Mesothelial cell of epicardium (in vitro differentiated cells): ENCODE data around the gene CITED2. TPM values are rescaled to one million over a fixed set of nuclear protein-coding genes. Genes with fewer than 3 reads are reported as not detected.
"Not testable (repeated sequence)": the region's sequence is repeated elsewhere in the genome, so short reads cannot be mapped to it uniquely, and the experiment has no call there.

Experiments
- DNase-seq, 2 experiments: peaks; one replicate each; pipeline ENCODE4 v3.0.0; 2021; ENCODE audit warnings: low spot score in 2 of 2; ENCODE audit not compliant: unreplicated experiment in 2 of 2
- H3K27ac Mint-ChIP-seq: 2 replicates; pipeline ENCODE4 v1.8.0; 2021; ENCODE audit warnings: mixed read lengths
- H3K27me3 Mint-ChIP-seq: 2 replicates; pipeline ENCODE4 v1.8.0; 2021; ENCODE audit warnings: low read depth, mixed read lengths
- H3K36me3 Mint-ChIP-seq: 2 replicates; pipeline ENCODE4 v1.8.0; 2021; ENCODE audit warnings: mixed read lengths
- H3K4me1 Mint-ChIP-seq: 2 replicates; pipeline ENCODE4 v1.8.0; 2021; ENCODE audit warnings: mixed read lengths
- H3K4me3 Mint-ChIP-seq: 2 replicates; pipeline ENCODE4 v1.8.0; 2021; ENCODE audit warnings: mild to moderate bottlenecking, moderate library complexity, mixed read lengths
- H3K9me3 Mint-ChIP-seq: 2 replicates; pipeline ENCODE4 v1.8.0; 2021; ENCODE audit warnings: mixed read lengths
- total RNA-seq: library from RNA; stranded (reverse); gene quantifications from 3 replicates; pipeline ENCODE4 v1.2.1, GENCODE V29; 2021
- TF ChIP-seq, protein P1 (sequence below): fragments of 200-600 bp; sonication (generic); IDR thresholded peaks from one replicate; pipeline ENCODE4 v1.5.0; 2021; ENCODE audit warnings: antibody characterized with exemption; ENCODE audit not compliant: unreplicated experiment

Gene CITED2
- total RNA-seq, 1 donor from 2014 or later: 85.0 TPM

DNA sequence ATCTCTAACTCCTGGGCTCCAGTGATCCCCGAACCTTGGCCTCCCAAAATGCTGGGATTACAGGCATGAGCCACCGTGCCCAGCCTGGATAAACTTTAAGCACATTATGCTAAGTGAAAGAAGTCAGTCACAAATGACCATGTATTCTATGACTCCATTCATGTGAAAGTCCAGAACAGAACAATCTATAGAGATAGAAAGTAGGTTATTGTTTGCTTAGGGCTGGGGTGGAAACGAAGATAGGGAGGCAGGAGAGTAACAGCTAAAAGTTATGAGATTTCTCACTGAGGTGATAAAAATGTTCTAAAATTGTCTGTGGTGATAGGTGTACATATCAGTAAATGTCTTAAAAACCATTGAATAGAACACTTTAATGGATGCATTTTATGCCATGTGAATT, 40.9 kb upstream of the CITED2 start:
- TF ChIP-seq, protein P1, sequence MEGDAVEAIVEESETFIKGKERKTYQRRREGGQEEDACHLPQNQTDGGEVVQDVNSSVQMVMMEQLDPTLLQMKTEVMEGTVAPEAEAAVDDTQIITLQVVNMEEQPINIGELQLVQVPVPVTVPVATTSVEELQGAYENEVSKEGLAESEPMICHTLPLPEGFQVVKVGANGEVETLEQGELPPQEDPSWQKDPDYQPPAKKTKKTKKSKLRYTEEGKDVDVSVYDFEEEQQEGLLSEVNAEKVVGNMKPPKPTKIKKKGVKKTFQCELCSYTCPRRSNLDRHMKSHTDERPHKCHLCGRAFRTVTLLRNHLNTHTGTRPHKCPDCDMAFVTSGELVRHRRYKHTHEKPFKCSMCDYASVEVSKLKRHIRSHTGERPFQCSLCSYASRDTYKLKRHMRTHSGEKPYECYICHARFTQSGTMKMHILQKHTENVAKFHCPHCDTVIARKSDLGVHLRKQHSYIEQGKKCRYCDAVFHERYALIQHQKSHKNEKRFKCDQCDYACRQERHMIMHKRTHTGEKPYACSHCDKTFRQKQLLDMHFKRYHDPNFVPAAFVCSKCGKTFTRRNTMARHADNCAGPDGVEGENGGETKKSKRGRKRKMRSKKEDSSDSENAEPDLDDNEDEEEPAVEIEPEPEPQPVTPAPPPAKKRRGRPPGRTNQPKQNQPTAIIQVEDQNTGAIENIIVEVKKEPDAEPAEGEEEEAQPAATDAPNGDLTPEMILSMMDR: no peak
- Mint-ChIP-seq H3K9me3 (no peaks in the 10 kb centered on the region), H3K4me1 (peaks cover 11% of the 10 kb centered on the region), H3K27me3 (no peaks in the 10 kb centered on the region), H3K36me3 (no peaks in the 10 kb centered on the region), H3K4me3 (no peak overlapping the region), H3K27ac (no peak overlapping the region)
- DNase-seq: no peak

DNA sequence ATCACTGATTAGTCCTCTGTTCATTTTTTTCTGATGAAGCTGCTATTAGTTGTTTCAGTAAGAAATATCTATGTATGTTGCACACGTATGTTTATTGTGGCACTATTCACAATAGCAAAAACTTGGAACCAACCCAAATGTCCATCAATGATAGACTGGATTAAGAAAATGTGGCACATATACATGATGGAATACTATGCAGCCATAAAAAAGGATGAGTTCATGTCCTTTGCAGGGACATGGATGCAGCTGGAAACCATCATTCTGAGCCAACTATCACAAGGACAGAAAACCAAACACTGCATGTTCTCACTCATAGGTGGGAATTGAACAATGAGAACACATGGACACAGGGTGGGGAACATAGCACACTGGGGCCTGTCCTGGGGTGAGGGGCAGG, 37.7 kb upstream of the CITED2 start:
- not testable (repeated sequence) for H3K4me3 Mint-ChIP-seq, H3K27me3 Mint-ChIP-seq, H3K27ac Mint-ChIP-seq, DNase-seq, H3K9me3 Mint-ChIP-seq, H3K36me3 Mint-ChIP-seq
- peaks cover 16% of the 10 kb centered on the region for H3K4me1 Mint-ChIP-seq

DNA sequence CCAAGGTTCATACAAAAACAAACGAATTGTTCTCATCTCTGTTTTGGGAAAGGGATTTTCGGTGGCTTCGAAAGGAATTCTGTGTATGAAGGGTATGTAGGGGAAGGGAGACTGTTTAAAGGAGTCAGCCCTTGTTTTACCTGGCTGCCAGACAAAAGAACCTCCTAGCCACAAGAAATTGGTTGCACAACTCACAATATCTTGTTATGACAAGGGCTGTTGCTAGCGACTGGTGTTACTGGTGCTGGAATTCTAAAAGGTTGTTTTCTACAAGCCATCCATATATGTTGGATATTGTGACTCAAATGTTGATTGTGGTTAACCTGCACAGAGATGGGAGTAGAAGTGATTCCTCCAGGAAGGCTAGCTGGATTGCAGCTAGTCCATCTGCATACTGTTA, 34.6 kb upstream of the CITED2 start:
- no peak for DNase-seq
- peaks cover 22% of the 10 kb centered on the region for H3K4me1 Mint-ChIP-seq
- H3K4me3 Mint-ChIP-seq: no peak overlapping the region

DNA sequence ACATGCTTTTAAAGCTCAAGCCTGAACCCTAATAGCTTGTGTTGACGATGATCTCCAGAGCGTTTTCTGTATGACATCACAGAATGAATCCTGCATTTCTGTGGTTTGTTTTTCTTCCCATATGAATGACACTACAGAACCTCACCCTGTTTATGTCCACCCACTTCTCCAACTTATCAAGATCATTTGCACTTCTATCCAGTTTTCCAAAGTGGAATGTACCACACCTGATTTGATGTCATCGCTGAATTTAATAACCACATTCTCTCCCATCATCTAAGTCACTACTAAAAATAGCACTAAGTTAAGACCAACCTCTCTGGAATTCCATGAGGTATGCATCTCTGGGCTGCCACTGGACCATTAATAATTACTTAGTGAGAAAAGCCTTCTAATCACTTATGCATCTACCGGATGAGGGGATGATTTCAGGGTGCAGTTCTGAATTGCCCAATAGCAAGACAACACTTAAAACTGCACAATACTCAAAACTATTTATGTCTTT, 33.3 kb upstream of the CITED2 start:
- Mint-ChIP-seq H3K27ac (peak overlapping the region; percentile 55), H3K36me3 (no peaks in the 10 kb centered on the region), H3K4me1 (peaks cover 29% of the 10 kb centered on the region), H3K9me3 (no peaks in the 10 kb centered on the region), H3K27me3 (no peaks in the 10 kb centered on the region), H3K4me3 (no peak overlapping the region)
- TF ChIP-seq, protein P1: no peak
- DNase-seq: no peak

More for the DNA sequence above, 34.6 kb upstream of the CITED2 start:
- Mint-ChIP-seq H3K9me3 (no peaks in the 10 kb centered on the region), H3K36me3 (no peaks in the 10 kb centered on the region), H3K27me3 (no peaks in the 10 kb centered on the region), H3K27ac (no peak overlapping the region)
- TF ChIP-seq, protein P1: no peak

DNA sequence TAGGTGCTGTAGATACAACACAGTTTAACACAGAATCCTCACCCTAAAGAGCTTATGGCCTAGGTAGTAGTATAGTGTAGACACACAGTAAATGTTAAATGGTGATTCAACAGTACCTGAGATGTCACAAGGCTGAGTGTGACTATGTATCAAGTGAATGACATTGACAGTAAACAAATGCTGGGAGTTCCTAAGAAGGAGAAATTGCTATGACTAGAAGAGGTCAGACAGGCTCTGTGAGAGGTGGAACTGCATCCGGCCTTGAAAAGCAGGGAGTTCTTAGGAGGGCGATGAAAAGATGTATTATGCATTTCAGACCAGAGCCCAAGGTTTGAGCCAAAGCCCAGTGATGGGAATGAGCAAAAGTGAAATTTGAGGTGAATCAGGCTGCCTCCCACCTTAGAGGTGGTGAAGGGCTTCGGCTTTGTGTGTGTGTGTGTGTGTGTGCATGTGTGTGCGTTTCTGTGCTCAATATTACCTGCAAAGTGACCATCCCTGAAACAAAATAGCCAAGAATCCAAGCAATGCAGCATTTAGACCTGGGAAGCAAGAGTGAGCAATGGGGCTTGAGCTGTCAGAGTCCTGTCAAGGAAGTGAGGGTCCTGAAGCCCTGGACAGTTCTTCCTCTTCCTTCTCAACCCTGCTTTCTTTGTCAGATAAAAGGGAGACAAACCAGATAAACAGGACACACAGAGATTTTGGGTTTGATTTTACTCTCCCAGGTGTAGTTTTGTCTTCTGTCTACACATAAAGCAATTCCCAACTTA, 32.3 kb upstream of the CITED2 start:
- no peak for DNase-seq
- Mint-ChIP-seq H3K36me3 (no peaks in the 10 kb centered on the region), H3K9me3 (no peaks in the 10 kb centered on the region), H3K4me3 (no peak overlapping the region), H3K4me1 (peaks cover 31% of the 10 kb centered on the region), H3K27ac (peak overlapping the region; percentile 30), H3K27me3 (no peaks in the 10 kb centered on the region)
- TF ChIP-seq, protein P1: no peak

DNA sequence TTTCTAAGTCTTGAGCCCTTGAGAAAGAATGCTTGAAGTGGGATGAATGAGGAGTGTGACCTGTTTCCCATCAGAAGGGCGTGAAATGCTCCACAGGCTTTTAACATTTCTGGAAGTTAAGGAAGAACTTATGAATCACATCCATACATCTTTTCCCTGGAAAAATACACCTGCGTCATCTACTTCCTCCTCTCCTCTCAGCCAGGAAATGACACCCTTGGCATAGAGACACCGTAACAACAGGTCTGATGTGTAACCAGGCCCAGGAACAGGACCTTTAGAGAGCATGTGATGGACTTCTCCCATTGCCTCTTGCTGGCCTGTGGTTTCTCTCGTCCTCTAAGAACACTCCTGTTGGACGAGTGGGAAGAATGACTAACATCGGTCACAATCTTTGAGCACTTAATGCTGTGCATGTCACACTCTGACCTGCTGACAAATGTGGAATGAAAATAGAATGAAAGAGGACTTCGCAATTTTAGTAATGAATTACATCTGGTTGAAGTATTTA, 28.5 kb upstream of the CITED2 start:
- Mint-ChIP-seq H3K36me3 (no peaks in the 10 kb centered on the region), H3K4me3 (no peak overlapping the region), H3K27me3 (no peaks in the 10 kb centered on the region), H3K4me1 (peaks cover 43% of the 10 kb centered on the region), H3K9me3 (no peaks in the 10 kb centered on the region), H3K27ac (peak overlapping the region; percentile 48)
- TF ChIP-seq, protein P1: no peak
- DNase-seq: no peak
